RWPE2 (cell line): ENCODE measurements around the gene CASK.

Source experiments
- ATAC-seq: fragments of 200-7000 bp; cut with Tn5 transposase; 3 replicates; pipeline ENCODE4 v1.9.1; 2021; ENCODE audit warnings: low read depth
- DNase-seq: peaks from one replicate; pipeline ENCODE4 v3.0.0-alpha.2; 2020; ENCODE audit warnings: low spot score
- H3K27ac ChIP-seq: fragments of 450-650 bp; 2 replicates; pipeline ENCODE4 v1.5.1; 2017; ENCODE audit warnings: mild to moderate bottlenecking; ENCODE audit not compliant: poor library complexity, severe bottlenecking
- H3K27me3 ChIP-seq: fragments of 250-450 bp; sonication (Bioruptor Pico); 2 replicates; pipeline ENCODE4 v1.5.1; 2021; ENCODE audit warnings: mild to moderate bottlenecking, moderate library complexity; ENCODE audit not compliant: insufficient read depth, poor library complexity, severe bottlenecking
- H3K36me3 ChIP-seq: fragments of 250-450 bp; sonication (Bioruptor Pico); 2 replicates; pipeline ENCODE4 v1.5.1; 2020; ENCODE audit warnings: low read depth, mild to moderate bottlenecking, moderate library complexity
- H3K4me1 ChIP-seq: fragments of 250-450 bp; sonication (Bioruptor Pico); 2 replicates; pipeline ENCODE4 v1.5.1; 2021; ENCODE audit warnings: mild to moderate bottlenecking, moderate library complexity; ENCODE audit not compliant: insufficient read depth, poor library complexity, severe bottlenecking
- H3K4me3 ChIP-seq: fragments of 250-450 bp; sonication (Bioruptor Pico); 2 replicates; pipeline ENCODE4 v1.5.1; 2021; ENCODE audit warnings: mild to moderate bottlenecking, moderate library complexity; ENCODE audit not compliant: severe bottlenecking
- H3K9me3 ChIP-seq: fragments of 250-450 bp; sonication (Bioruptor Pico); 2 replicates; pipeline ENCODE4 v1.5.1; 2021; ENCODE audit warnings: mild to moderate bottlenecking, moderate library complexity; ENCODE audit not compliant: severe bottlenecking
- CTCF ChIP-seq: fragments of 450-650 bp; IDR thresholded peaks from one replicate; pipeline ENCODE4 v1.5.1; 2017; ENCODE audit warnings: mild to moderate bottlenecking, moderate library complexity; ENCODE audit not compliant: poor library complexity, severe bottlenecking

The CASK gene

GRCh38 chrX:41481264-41482109 lies 441.9 kb downstream of the CASK start:
- TF ChIP-seq CTCF = no peak
- no peaks in the 10 kb centered on the region for H3K27me3 ChIP-seq
- no peak overlapping the region for H3K27ac ChIP-seq
- no peaks in the 10 kb centered on the region for H3K9me3 ChIP-seq
- ATAC-seq = no peak
- no peak for DNase-seq
- no peak overlapping the region for H3K4me3 ChIP-seq
- H3K4me1 ChIP-seq = no peaks in the 10 kb centered on the region
- no peaks in the 10 kb centered on the region for H3K36me3 ChIP-seq

GRCh38 chrX:41480508-41481260 lies 442.7 kb downstream of the CASK start:
- Histone ChIP-seq H3K4me1 (no peaks in the 10 kb centered on the region), H3K36me3 (no peaks in the 10 kb centered on the region), H3K27ac (no peak overlapping the region), H3K9me3 (no peaks in the 10 kb centered on the region), H3K4me3 (no peak overlapping the region), H3K27me3 (no peaks in the 10 kb centered on the region)
- DNase-seq (no peak), ATAC-seq (no peak)
- TF ChIP-seq CTCF = no peak

GRCh38 chrX:41478381-41478911 lies 444.9 kb downstream of the CASK start:
- no peaks in the 10 kb centered on the region for H3K27me3 ChIP-seq
- ATAC-seq = no peak
- no peaks in the 10 kb centered on the region for H3K4me1 ChIP-seq
- no peak for DNase-seq
- no peaks in the 10 kb centered on the region for H3K9me3 ChIP-seq
- H3K27ac ChIP-seq = no peak overlapping the region
- no peaks in the 10 kb centered on the region for H3K36me3 ChIP-seq
- H3K4me3 ChIP-seq = no peak overlapping the region
- no peak for TF ChIP-seq CTCF

GRCh38 chrX:41475591-41476241 lies 447.6 kb downstream of the CASK start:
- Histone ChIP-seq H3K4me3 (no peak overlapping the region), H3K9me3 (no peaks in the 10 kb centered on the region), H3K27me3 (no peaks in the 10 kb centered on the region), H3K4me1 (no peaks in the 10 kb centered on the region), H3K36me3 (no peaks in the 10 kb centered on the region), H3K27ac (no peak overlapping the region)
- DNase-seq = no peak
- ATAC-seq = no peak
- TF ChIP-seq CTCF = no peak
